Mucosa of rectum (tissue), 2 donors: ENCODE results near the gene CALN1.

Experiments
- H3K27ac ChIP-seq, 2 donors: one replicate each; pipeline ENCODE4 v1.7.0; 2013; ENCODE audit warnings: inconsistent platforms in 2 of 2, low read depth in 2 of 2, low read length in 2 of 2
- H3K27me3 ChIP-seq, 2 donors: one replicate each; pipeline ENCODE4 v1.7.0; 2013; ENCODE audit warnings: low read length in 2 of 2; ENCODE audit not compliant: control insufficient read depth in 2 of 2, insufficient read depth in 2 of 2
- H3K36me3 ChIP-seq, 2 donors: one replicate each; pipeline ENCODE4 v1.7.0; 2013; ENCODE audit warnings: low read length in 2 of 2; ENCODE audit not compliant: control insufficient read depth in 2 of 2, insufficient read depth in 2 of 2
- H3K4me1 ChIP-seq, 2 donors: one replicate each; pipeline ENCODE4 v1.7.0; 2013; ENCODE audit warnings: low read length in 2 of 2, mild to moderate bottlenecking in 1 of 2; ENCODE audit not compliant: control insufficient read depth in 2 of 2, insufficient read depth in 2 of 2
- H3K4me3 ChIP-seq, 2 donors: one replicate each; pipeline ENCODE4 v1.7.0; 2013; ENCODE audit warnings: low read length in 2 of 2
- H3K9ac ChIP-seq, 2 donors: one replicate each; pipeline ENCODE4 v1.7.0; 2013; ENCODE audit warnings: low read length in 2 of 2, low read depth in 1 of 2, mild to moderate bottlenecking in 1 of 2
- H3K9me3 ChIP-seq, 2 donors: one replicate each; pipeline ENCODE4 v1.7.0; 2013; ENCODE audit warnings: low read length in 2 of 2; ENCODE audit not compliant: control insufficient read depth in 2 of 2
- donor health status: healthy.
- donor health status: Normal muscosa, but diverticular disease.

The CALN1 gene

DNA sequence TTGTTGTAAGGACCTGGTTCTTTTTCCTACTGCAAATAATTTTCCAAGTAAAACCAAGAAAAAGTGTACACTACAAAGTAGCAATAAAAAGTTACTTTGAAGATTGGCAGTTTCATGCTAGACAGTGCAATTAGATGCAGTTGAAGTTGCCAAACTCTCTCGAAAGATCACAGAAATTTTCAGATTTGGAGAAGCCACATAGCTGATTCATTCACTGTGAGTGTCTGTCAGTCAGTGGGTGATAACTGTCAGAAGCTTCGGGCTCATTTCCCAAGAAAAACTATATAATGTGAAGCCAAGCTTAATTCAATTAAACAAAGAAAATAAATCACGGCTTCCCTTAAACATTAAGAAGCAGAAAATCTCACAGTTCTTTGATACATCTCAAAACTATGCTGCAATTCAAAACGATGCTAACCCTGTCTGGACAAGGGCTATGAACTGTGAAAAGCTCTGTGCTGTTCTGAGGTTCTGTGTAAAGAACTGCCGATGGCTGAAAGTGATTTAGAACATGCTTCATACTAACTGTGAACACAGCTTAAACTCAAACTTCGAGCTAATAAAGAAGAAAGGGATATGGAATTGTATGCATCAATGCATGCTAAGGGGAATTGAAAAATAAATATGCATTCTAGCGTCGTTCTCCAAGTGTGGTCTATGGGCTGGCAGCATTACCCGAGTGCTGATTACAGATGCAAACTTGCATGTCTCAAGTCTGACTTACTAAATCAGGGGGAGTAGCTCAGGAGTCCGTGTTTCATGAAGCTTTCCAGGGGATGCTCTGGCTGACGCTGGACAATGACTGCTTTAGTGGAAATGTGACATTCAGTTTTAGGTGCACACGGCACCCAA is 557.4 kb downstream of the CALN1 start:
- Histone ChIP-seq H3K4me3 (no peak overlapping the region), H3K4me1 (no peaks in the 10 kb centered on the region), H3K9me3 (peaks cover 0 to 2% of the 10 kb centered on the region in 2 donors)

DNA sequence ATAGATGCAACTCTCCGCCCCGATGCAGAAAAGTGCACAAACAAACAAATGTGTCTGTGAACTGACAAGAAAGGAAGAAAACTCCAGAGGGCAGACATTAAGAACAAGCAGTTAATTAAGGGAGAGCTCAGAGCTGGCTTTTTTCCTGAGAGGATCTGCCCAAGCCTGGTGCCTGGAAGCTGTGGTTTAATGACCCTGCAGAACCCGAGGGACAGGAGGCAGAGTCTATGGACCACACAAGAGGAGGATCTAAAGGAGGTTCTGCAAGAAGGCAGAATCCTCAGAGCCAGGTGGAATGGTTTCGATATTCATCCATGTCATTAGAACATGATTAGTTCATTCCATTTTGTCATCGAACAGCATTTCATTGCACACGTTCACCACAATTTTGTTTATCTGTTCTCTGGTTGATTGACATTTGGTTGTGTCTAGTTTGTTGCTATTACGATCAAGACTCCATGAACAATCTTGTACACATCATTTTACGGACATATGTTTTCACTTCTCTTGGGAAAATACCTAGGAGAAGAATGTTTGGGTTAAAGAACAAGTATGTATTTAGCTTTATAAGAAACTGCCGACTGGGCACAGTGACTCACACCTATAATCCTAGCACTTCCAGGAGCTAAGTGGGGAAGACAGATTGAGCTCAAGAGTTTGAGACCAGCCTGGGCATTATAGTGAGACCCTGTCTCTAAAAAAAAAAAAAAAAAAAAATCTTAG is 560.2 kb downstream of the CALN1 start:
- peaks cover 0 to 2% of the 10 kb centered on the region in 2 donors for H3K9me3 ChIP-seq
- H3K36me3 ChIP-seq = no peaks in the 10 kb centered on the region
- H3K4me1 ChIP-seq = no peaks in the 10 kb centered on the region
- H3K27ac ChIP-seq = no peak overlapping the region
- H3K27me3 ChIP-seq = no peaks in the 10 kb centered on the region
- no peak overlapping the region for H3K9ac ChIP-seq
- H3K4me3 ChIP-seq = no peak overlapping the region

More for the DNA sequence above, 557.4 kb downstream of the CALN1 start:
- Histone ChIP-seq H3K36me3 (no peaks in the 10 kb centered on the region), H3K27ac (no peak overlapping the region), H3K9ac (no peak overlapping the region), H3K27me3 (no peaks in the 10 kb centered on the region)

- Histone ChIP-seq H3K36me3 (no peaks in the 10 kb centered on the region), H3K27ac (no peak overlapping the region), H3K9ac (no peak overlapping the region), H3K4me3 (no peak overlapping the region), H3K27me3 (no peaks in the 10 kb centered on the region), H3K9me3 (peaks cover 0 to 2% of the 10 kb centered on the region in 2 donors), H3K4me1 (no peaks in the 10 kb centered on the region)
Measured at GRCh38 chr7:71846160-71846559, 566.0 kb downstream of the CALN1 start.

- H3K4me3 ChIP-seq = no peak overlapping the region
- H3K27me3 ChIP-seq = no peaks in the 10 kb centered on the region
- H3K9me3 ChIP-seq = no peaks in the 10 kb centered on the region
- H3K4me1 ChIP-seq = no peaks in the 10 kb centered on the region
- H3K9ac ChIP-seq = no peak overlapping the region
- H3K36me3 ChIP-seq = no peaks in the 10 kb centered on the region
- H3K27ac ChIP-seq = no peak overlapping the region
Measured at GRCh38 chr7:71843676-71844075, 568.5 kb downstream of the CALN1 start.

GRCh38 chr7:71842786-71843185 is 569.4 kb downstream of the CALN1 start:
- Histone ChIP-seq H3K27ac (no peak overlapping the region), H3K27me3 (no peaks in the 10 kb centered on the region), H3K9me3 (no peaks in the 10 kb centered on the region), H3K36me3 (no peaks in the 10 kb centered on the region), H3K4me1 (no peaks in the 10 kb centered on the region), H3K9ac (no peak overlapping the region), H3K4me3 (no peak overlapping the region)

DNA sequence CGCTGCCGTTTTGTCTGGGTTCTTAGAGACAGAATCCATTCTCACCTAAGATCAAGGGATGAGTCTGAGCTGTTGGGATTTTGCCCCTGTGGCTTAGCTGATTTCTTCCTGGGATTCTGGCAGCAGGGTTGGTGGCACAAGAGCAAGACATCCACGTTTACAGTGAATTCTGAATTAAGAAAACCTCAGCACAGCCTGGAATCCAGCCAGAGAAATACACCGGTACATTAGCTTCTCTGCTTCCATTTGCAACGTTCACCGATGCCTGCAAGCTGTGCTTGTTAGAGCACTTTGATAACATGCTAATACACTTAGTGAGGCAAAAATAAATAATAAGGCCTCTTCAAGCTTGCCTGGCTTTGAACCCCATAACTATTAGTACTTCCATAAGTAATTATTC is 569.8 kb downstream of the CALN1 start:
- no peaks in the 10 kb centered on the region for H3K36me3 ChIP-seq
- no peaks in the 10 kb centered on the region for H3K4me1 ChIP-seq
- no peak overlapping the region for H3K27ac ChIP-seq
- H3K9ac ChIP-seq = no peak overlapping the region
- H3K27me3 ChIP-seq = no peaks in the 10 kb centered on the region
- H3K4me3 ChIP-seq = no peak overlapping the region
- H3K9me3 ChIP-seq = no peaks in the 10 kb centered on the region

- Histone ChIP-seq H3K36me3 (no peaks in the 10 kb centered on the region), H3K4me3 (no peak overlapping the region), H3K9me3 (no peaks in the 10 kb centered on the region), H3K27me3 (no peaks in the 10 kb centered on the region), H3K4me1 (no peaks in the 10 kb centered on the region), H3K27ac (no peak overlapping the region), H3K9ac (no peak overlapping the region)
Measured at GRCh38 chr7:71835056-71835455, 577.1 kb downstream of the CALN1 start.

- H3K36me3 ChIP-seq = no peaks in the 10 kb centered on the region
- H3K27me3 ChIP-seq = no peaks in the 10 kb centered on the region
Measured at GRCh38 chr7:71829515-71829914, 582.6 kb downstream of the CALN1 start.

DNA sequence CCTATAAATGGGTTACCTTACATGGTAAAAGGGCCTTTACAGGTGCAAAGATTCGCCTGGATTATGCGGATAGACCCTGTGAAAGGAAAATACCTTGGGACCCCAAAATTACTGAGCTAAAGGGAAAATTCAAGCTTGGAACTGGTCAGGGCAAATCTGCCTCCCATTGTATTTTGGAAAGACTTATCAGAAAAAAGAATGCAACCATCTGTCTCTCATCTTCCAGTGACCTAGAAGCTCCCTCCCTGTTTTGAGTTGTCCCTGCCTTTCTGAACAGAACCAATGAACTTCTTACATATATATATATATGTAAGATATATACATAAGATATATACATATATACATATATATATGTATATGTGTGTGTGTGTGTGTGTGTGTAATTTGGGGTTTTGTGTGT is 583.8 kb downstream of the CALN1 start:
- Histone ChIP-seq H3K9me3 (no peaks in the 10 kb centered on the region), H3K4me3 (no peak overlapping the region), H3K27me3 (no peaks in the 10 kb centered on the region), H3K27ac (no peak overlapping the region), H3K4me1 (no peaks in the 10 kb centered on the region), H3K36me3 (no peaks in the 10 kb centered on the region), H3K9ac (no peak overlapping the region)

More at GRCh38 chr7:71829515-71829914, 582.6 kb downstream of the CALN1 start:
- Histone ChIP-seq H3K27ac (no peak overlapping the region), H3K4me3 (no peak overlapping the region), H3K9me3 (no peaks in the 10 kb centered on the region), H3K9ac (no peak overlapping the region), H3K4me1 (no peaks in the 10 kb centered on the region)

DNA sequence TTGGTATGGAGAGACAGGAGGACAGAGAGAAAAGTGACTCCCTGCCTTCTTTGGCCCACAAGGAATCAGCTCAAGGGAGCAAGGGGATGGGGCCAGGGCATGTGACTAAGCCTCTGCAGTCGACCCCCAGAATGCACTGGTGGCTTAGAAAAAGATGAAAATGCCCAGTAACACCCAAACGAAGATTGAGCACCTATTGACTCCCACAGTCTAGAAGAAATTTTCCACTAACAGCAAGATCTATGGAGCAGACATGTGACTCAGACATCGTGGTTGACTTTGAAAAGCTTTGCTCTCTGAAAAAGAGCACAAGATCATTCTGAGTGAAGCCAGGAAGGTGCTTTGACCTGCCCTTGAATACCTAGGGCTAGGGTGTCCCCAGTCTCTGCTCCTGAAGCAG is 586.0 kb downstream of the CALN1 start:
- no peak overlapping the region for H3K4me3 ChIP-seq
- no peaks in the 10 kb centered on the region for H3K9me3 ChIP-seq
- H3K4me1 ChIP-seq = no peaks in the 10 kb centered on the region
- no peaks in the 10 kb centered on the region for H3K36me3 ChIP-seq
- no peak overlapping the region for H3K9ac ChIP-seq
- H3K27me3 ChIP-seq = no peaks in the 10 kb centered on the region
- no peak overlapping the region for H3K27ac ChIP-seq
